ENCODE data around the gene STRBP.
A peak's percentile ranks its signal among the peaks of the same experiment; 100 is the strongest.

- no peak for TF ChIP-seq CTCF (IDR thresholded peaks at IDR 0.05)
- peak in 1 of 2 donors; percentile 42 for TF ChIP-seq POLR2AphosphoS5 (IDR thresholded peaks at IDR 0.05; ENCODE audit: insufficient read depth in 1 of 2, low read depth in 1 of 2)
Measured at GRCh38 chr9:123268465-123269259, at the start of gene STRBP.
